Psoas muscle (tissue), 8 donors: ENCODE data around the gene MGAT4B. TPM values are rescaled to one million over a fixed set of nuclear protein-coding genes. Genes with fewer than 3 reads are reported as not detected.

Experiments
- ATAC-seq, 4 donors: fragments of 200-7000 bp; cut with Tn5 transposase; one replicate each; pipeline ENCODE4 v1.9.1; 2020; ENCODE audit warnings: moderate library complexity in 3 of 4, mild to moderate bottlenecking in 2 of 4
- DNase-seq, 2 donors: peaks; one replicate each; pipeline ENCODE4 v3.0.0-alpha.2; 2020
- H3K27ac ChIP-seq: fragments of 200-600 bp; one replicate; pipeline ENCODE4 v1.8.0; 2022
- H3K27me3 ChIP-seq, 3 donors: fragments of 200-600 bp in 1 of 3; one replicate each; pipeline versions ENCODE4 v1.6.1 to v1.8.0; 2013 to 2022; ENCODE audit warnings: low read length in 2 of 3, mild to moderate bottlenecking in 2 of 3, moderate library complexity in 1 of 3; ENCODE audit not compliant: insufficient read depth in 3 of 3
- H3K36me3 ChIP-seq, 2 donors: fragments of 200-600 bp in 1 of 2; one replicate each; pipeline versions ENCODE4 v1.6.1 to v1.8.0; 2013 to 2022; ENCODE audit warnings: low read depth in 1 of 2, mild to moderate bottlenecking in 1 of 2, moderate library complexity in 1 of 2; ENCODE audit not compliant: insufficient read depth in 1 of 2
- H3K4me1 ChIP-seq: fragments of 200-600 bp; one replicate; pipeline ENCODE4 v1.8.0; 2022
- H3K4me3 ChIP-seq: fragments of 200-600 bp; one replicate; pipeline ENCODE4 v1.8.0; 2022; ENCODE audit warnings: mild to moderate bottlenecking
- H3K9me3 ChIP-seq: fragments of 200-600 bp; one replicate; pipeline ENCODE4 v1.8.0; 2022
- CTCF ChIP-seq: fragments of 200-600 bp; IDR thresholded peaks from one replicate; pipeline ENCODE4 v1.8.0; 2022; ENCODE audit warnings: antibody characterized with exemption
- WGBS, 3 donors: extraction: QIAGEN DNeasy Blood & Tissue Kit; methylation state at CpG; one replicate each; pipeline versions ENCODE4 v1.1.6 to v1.1.7; 2013; 5-methylcytosine and 5-hydroxymethylcytosine counted together
- intact Hi-C, 2 donors: fragments of 100-400 bp; cut with DNase I; formaldehyde crosslinking; loops; one replicate each; pipeline versions ENCODE4 v1.11.0 to v1.14.2; 2022
- polyA plus RNA-seq, 3 donors: library from polyadenylated mRNA; stranded (reverse); fragments of 200-250 nt; gene quantifications; one replicate each; pipeline ENCODE4 v1.2.3, GENCODE V29; 2013
- total RNA-seq, 4 donors: library from RNA; stranded (reverse); fragmentation: NEBNext Ultra II Directional in 2 of 4; extraction: Animal tissue kit (Norgen Biotek cat#: 25700) in 2 of 4; gene quantifications; one replicate each; pipeline versions ENCODE4 v1.2.1 to v1.2.4, GENCODE V29; 2021 to 2023
- donor health status: healthy with polysubstance abuse.
- donor health status: DM: no; HTN: no; CAD: no; lungs with moderate emphysema.
- donor health status: Bipolar disorder and iron deficiency.
- donor health status: healthy.
- donor health status: DM: yes; HTN: yes; CAD: no.
- donor health status: DM: no; HTN: no; CAD: no.
- donor health status: DM: no; HTN: no; CAD: no.
- donor health status: DM: yes; HTN: yes; CAD: no.

Gene MGAT4B
- total and polyA plus RNA-seq, 7 donors: 29.3 to 136 (median 55.5) TPM

DNA sequence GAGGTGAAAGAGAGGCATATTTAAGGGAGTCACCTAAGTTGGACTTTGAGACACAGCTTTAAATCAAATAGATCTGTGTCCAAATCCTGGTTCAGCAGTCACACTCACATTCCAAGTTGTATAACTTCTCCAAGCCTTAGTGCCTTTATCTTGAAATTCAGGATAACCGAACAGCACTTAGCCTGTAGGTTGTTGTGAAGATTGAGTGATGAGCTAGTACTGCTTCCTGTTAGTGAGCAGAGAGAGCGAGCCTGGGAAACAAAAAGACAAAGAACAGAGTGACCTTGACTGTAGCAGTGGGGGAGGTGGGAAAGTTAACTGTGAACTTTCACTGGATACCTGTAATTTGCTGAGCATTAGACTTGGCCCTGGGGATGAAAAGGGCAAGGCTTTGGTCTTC is 51.6 kb downstream of the MGAT4B start:
- Histone ChIP-seq H3K9me3 (no peaks in the 10 kb centered on the region), H3K36me3 (peaks cover 0 to 5% of the 10 kb centered on the region in 2 donors), H3K27me3 (no peaks in the 10 kb centered on the region), H3K27ac (no peak overlapping the region), H3K4me3 (no peak overlapping the region), H3K4me1 (peaks cover 14% of the 10 kb centered on the region)
- WGBS, 3 donors: 66 to 74% (median 71%) methylated on average over 2 of the region's 2 CpGs
- intact Hi-C loops: no loop called here
- ATAC-seq (no peak), DNase-seq (no peak)
- no peak for TF ChIP-seq CTCF

- TF ChIP-seq CTCF: no peak
- peaks cover 5% of the 10 kb centered on the region for H3K4me1 ChIP-seq
- H3K9me3 ChIP-seq: no peaks in the 10 kb centered on the region
- no peak overlapping the region for H3K4me3 ChIP-seq
- no peak for DNase-seq
- no peaks in the 10 kb centered on the region for H3K27me3 ChIP-seq
- H3K36me3 ChIP-seq: peaks cover 0 to 5% of the 10 kb centered on the region in 2 donors
- WGBS, 3 donors: 93 to 98% (median 97%) methylated on average over 5 of the region's 5 CpGs
- intact Hi-C loops: no loop called here
- no peak for ATAC-seq
- H3K27ac ChIP-seq: no peak overlapping the region
These were observed 52.7 kb downstream of the MGAT4B start for GRCh38 chr5:179753971-179754370.

GRCh38 chr5:179749857-179750508 is 56.7 kb downstream of the MGAT4B start:
- H3K4me1 ChIP-seq: peaks cover 3% of the 10 kb centered on the region
- WGBS, 3 donors: 86 to 92% (median 92%) methylated on average over 8 of the region's 8 CpGs
- TF ChIP-seq CTCF: no peak
- H3K4me3 ChIP-seq: no peak overlapping the region
- no peak overlapping the region for H3K27ac ChIP-seq
- intact Hi-C loops: no loop called here
- H3K9me3 ChIP-seq: no peaks in the 10 kb centered on the region
- DNase-seq (no peak), ATAC-seq (no peak)
- peaks cover 0 to 5% of the 10 kb centered on the region in 2 donors for H3K36me3 ChIP-seq
- H3K27me3 ChIP-seq: no peaks in the 10 kb centered on the region

DNA sequence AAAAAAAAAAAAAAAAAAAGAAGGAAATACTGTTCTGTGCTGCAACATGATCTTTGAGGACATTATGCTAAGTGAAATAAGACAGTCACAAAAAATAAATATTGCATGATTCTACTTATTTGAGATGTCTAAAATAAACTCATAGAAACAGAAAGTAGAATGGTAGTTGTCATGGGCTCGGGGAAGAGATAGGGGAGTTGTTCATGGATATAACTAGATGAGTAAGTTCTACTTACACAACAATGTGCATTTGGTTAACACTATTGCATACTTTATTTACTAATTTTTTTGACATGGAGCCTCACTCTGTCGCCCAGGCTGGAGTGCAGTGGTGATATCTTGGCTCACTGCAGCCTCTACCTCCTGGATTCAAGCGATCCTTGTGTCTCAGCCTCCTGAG is 58.9 kb downstream of the MGAT4B start:
- H3K4me1 ChIP-seq: peaks cover 3% of the 10 kb centered on the region
- WGBS, 3 donors: 92 to 96% (median 95%) methylated on average over 3 of the region's 3 CpGs
- intact Hi-C loops: no loop called here
- H3K9me3 ChIP-seq: no peaks in the 10 kb centered on the region
- no peak for TF ChIP-seq CTCF
- no peaks in the 10 kb centered on the region for H3K27me3 ChIP-seq
- DNase-seq: no peak
- ATAC-seq: no peak
- peaks cover 0 to 5% of the 10 kb centered on the region in 2 donors for H3K36me3 ChIP-seq
- no peak overlapping the region for H3K27ac ChIP-seq
- no peak overlapping the region for H3K4me3 ChIP-seq

Other genes with a start within 250 kb of the MGAT4B start
- gene HNRNPH1, start 183.2 kb downstream of the MGAT4B start, total RNA-seq: 100 to 1,000 TPM; 141 to 195 (median 179) TPM
- 100 to 1,000 TPM; 105 to 226 (median 142) TPM for gene HNRNPH1, start 183.2 kb downstream of the MGAT4B start, polyA plus RNA-seq
- gene CBY3, start 125.8 kb downstream of the MGAT4B start, total RNA-seq: not detected
- under 1 TPM in 1 of 3 donors, not detected in 2; 0.16 TPM for gene CBY3, start 125.8 kb downstream of the MGAT4B start, polyA plus RNA-seq
- gene CANX, start 107.9 kb downstream of the MGAT4B start, total RNA-seq: 100 to 1,000 TPM; 205 to 285 (median 241) TPM
- gene CANX, start 107.9 kb downstream of the MGAT4B start, polyA plus RNA-seq: 100 to 1,000 TPM in 2 of 3 donors, 10 to 100 TPM in 1; 85.7 to 252 (median 172) TPM
- gene MAML1, start 74.0 kb downstream of the MGAT4B start, total RNA-seq: 10 to 100 TPM; 11.2 to 16.0 (median 12.3) TPM
- gene MAML1, start 74.0 kb downstream of the MGAT4B start, polyA plus RNA-seq: 10 to 100 TPM in 1 of 3 donors, 1 to 10 TPM in 2; 4.6 to 12.1 (median 5.8) TPM
- gene LTC4S, start 12.9 kb downstream of the MGAT4B start, total RNA-seq: 1 to 10 TPM; 1.7 to 6.7 (median 4.5) TPM
- gene LTC4S, start 12.9 kb downstream of the MGAT4B start, polyA plus RNA-seq: 1 to 10 TPM; 1.5 to 2.2 (median 2.1) TPM
- gene SQSTM1, start 14.0 kb upstream of the MGAT4B start, total RNA-seq: 1,000 to 10,000 TPM in 1 of 4 donors, 100 to 1,000 TPM in 3; 688 to 1,199 (median 831) TPM
- gene SQSTM1, start 14.0 kb upstream of the MGAT4B start, polyA plus RNA-seq: 100 to 1,000 TPM; 463 to 917 (median 671) TPM
- 1 to 10 TPM; 2.1 to 7.9 (median 5.1) TPM for gene MRNIP, start 52.0 kb upstream of the MGAT4B start, total RNA-seq
- 10 to 100 TPM; 20.4 to 30.4 (median 25.0) TPM for gene MRNIP, start 52.0 kb upstream of the MGAT4B start, polyA plus RNA-seq
- gene TBC1D9B, start 101.0 kb upstream of the MGAT4B start, total RNA-seq: 10 to 100 TPM; 40.0 to 50.2 (median 41.9) TPM
- gene TBC1D9B, start 101.0 kb upstream of the MGAT4B start, polyA plus RNA-seq: 10 to 100 TPM; 30.1 to 47.7 (median 37.0) TPM